ENCODE results near the gene PLEKHM1. TPM values are rescaled to one million over a fixed set of nuclear protein-coding genes. Genes with fewer than 3 reads are reported as not detected.
A peak's percentile ranks its signal among the peaks of the same experiment; 100 is the strongest.

Gene PLEKHM1
- total and polyA plus RNA-seq, 2 of the 13 experiments (the other 11 are each of a cell fraction or from before 2014, with no cell fraction given): 7.6 to 13.5 TPM

- peak; percentile 62; the same call in 1 of the 2 replicates for TF ChIP-seq SNAPC4 (CRISPR knock-in tag; IDR thresholded peaks at IDR 0.05)
- no peak for TF ChIP-seq ZNF44 (CRISPR knock-in tag; IDR thresholded peaks at IDR 0.05)
- TF ChIP-seq PCBP2 (optimal IDR thresholded peaks at IDR 0.05; ENCODE audit: low read depth, low read length, poor library complexity, severe bottlenecking): no peak
- peak; percentile 73; the same call in 1 of the 2 replicates for TF ChIP-seq ZNF788 (CRISPR knock-in tag; IDR thresholded peaks at IDR 0.05; ENCODE audit: borderline replicate concordance)
- TF ChIP-seq BCL3 (CRISPR knock-in tag; IDR thresholded peaks at IDR 0.05): peak; percentile 68; the same call in 1 of the 2 replicates
- TF ChIP-seq EHMT2 (IDR thresholded peaks at IDR 0.05; ENCODE audit: borderline replicate concordance, low read depth, low read length): no peak
- TF ChIP-seq KAT2B (IDR thresholded peaks at IDR 0.05; ENCODE audit: borderline replicate concordance, low read depth, low read length): no peak
- TF ChIP-seq, protein P1, sequence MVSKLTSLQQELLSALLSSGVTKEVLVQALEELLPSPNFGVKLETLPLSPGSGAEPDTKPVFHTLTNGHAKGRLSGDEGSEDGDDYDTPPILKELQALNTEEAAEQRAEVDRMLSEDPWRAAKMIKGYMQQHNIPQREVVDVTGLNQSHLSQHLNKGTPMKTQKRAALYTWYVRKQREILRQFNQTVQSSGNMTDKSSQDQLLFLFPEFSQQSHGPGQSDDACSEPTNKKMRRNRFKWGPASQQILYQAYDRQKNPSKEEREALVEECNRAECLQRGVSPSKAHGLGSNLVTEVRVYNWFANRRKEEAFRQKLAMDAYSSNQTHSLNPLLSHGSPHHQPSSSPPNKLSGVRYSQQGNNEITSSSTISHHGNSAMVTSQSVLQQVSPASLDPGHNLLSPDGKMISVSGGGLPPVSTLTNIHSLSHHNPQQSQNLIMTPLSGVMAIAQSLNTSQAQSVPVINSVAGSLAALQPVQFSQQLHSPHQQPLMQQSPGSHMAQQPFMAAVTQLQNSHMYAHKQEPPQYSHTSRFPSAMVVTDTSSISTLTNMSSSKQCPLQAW (CRISPR knock-in tag; IDR thresholded peaks at IDR 0.05): peak; percentile 58; the same call in 1 of the 2 replicates
- 0 out of 2 replicates have a peak, but pooled peaks have one; percentile 47 for TF ChIP-seq IRF2 (CRISPR knock-in tag; IDR thresholded peaks at IDR 0.05)
- TF ChIP-seq, protein P2, sequence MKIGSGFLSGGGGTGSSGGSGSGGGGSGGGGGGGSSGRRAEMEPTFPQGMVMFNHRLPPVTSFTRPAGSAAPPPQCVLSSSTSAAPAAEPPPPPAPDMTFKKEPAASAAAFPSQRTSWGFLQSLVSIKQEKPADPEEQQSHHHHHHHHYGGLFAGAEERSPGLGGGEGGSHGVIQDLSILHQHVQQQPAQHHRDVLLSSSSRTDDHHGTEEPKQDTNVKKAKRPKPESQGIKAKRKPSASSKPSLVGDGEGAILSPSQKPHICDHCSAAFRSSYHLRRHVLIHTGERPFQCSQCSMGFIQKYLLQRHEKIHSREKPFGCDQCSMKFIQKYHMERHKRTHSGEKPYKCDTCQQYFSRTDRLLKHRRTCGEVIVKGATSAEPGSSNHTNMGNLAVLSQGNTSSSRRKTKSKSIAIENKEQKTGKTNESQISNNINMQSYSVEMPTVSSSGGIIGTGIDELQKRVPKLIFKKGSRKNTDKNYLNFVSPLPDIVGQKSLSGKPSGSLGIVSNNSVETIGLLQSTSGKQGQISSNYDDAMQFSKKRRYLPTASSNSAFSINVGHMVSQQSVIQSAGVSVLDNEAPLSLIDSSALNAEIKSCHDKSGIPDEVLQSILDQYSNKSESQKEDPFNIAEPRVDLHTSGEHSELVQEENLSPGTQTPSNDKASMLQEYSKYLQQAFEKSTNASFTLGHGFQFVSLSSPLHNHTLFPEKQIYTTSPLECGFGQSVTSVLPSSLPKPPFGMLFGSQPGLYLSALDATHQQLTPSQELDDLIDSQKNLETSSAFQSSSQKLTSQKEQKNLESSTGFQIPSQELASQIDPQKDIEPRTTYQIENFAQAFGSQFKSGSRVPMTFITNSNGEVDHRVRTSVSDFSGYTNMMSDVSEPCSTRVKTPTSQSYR (CRISPR knock-in tag; IDR thresholded peaks at IDR 0.05; ENCODE audit: borderline replicate concordance): 0 out of 2 replicates have a peak, but pooled peaks have one; percentile 6
- TF ChIP-seq, protein P3, sequence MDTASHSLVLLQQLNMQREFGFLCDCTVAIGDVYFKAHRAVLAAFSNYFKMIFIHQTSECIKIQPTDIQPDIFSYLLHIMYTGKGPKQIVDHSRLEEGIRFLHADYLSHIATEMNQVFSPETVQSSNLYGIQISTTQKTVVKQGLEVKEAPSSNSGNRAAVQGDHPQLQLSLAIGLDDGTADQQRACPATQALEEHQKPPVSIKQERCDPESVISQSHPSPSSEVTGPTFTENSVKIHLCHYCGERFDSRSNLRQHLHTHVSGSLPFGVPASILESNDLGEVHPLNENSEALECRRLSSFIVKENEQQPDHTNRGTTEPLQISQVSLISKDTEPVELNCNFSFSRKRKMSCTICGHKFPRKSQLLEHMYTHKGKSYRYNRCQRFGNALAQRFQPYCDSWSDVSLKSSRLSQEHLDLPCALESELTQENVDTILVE (CRISPR knock-in tag; IDR thresholded peaks at IDR 0.05): peak; percentile 35; the same call in 1 of the 2 replicates
- TF ChIP-seq ATF4 (CRISPR knock-in tag; IDR thresholded peaks at IDR 0.05): no peak
- TF ChIP-seq ZSCAN9 (CRISPR knock-in tag; IDR thresholded peaks at IDR 0.05; ENCODE audit: borderline replicate concordance): peak; percentile 74
Measured at GRCh38 chr17:45425125-45425983, 65.2 kb downstream of the PLEKHM1 start (continued).
